HEK293T (cell line): ENCODE results near the gene RHD.
"Not testable (repeated sequence)": the region's sequence is repeated elsewhere in the genome, so short reads cannot be mapped to it uniquely, and the experiment has no call there.

ENCODE experiments used
- FOXA1 ChIP-seq: fragments of 450-650 bp; IDR thresholded peaks from 2 replicates; pipeline ENCODE4 v1.6.1; 2016; ENCODE audit warnings: mild to moderate bottlenecking
- SUZ12 ChIP-seq: fragments of 450-650 bp; IDR thresholded peaks from 2 replicates; pipeline ENCODE4 v1.6.1; 2016; ENCODE audit warnings: mild to moderate bottlenecking
- TARDBP ChIP-seq: fragments of 450-650 bp; IDR thresholded peaks from 2 replicates; pipeline ENCODE4 v1.6.1; 2016

DNA sequence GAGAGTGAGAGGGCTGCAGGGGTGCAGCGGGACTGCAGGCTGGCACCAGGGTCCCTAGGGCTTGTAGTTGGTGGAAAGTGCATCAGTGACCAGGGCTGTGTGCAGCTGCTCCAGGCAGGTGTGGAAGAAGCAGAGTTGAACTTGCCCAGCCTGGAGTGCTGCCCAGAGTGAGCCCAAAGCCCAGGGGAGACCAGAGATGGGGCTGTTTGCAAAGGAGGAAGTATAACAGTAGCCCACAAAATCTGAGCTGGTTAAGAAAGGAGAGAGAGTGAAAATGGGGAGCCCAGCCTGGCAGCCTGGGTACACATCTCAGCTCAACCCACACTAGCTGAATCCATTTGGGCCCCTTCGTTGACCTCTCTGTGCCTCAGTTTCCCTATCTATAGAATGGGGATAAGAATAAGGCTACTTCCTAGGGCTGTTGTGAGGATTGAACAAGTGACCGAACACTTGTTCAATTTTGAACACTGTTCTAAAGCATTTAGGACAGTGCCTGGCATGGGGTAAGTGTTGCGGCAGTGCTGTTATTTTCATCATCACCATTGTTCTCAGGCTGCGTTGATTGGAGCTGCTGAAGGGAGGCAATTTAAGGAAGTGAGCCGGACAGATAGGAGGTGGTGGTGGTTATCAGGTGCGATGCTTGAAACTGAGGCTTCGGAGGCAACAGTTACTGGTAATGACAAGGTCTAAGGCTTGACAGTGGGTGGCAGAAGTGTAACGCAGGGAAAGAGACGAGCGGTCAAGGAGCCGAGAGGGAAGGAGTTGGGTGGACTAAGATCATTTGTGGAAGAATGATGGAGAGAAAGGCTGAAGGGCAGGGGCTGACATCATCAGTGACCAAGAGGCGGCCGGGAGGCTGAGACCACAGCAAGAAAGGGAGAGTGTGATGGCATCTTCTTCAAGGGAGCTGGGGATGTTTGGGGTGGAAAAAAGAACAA lies 22.8 kb downstream of the RHD start:
- TF ChIP-seq SUZ12, FOXA1, TARDBP: not testable (repeated sequence)
